NT2/D1 (cell line): ENCODE results near the gene SCAANT1.

Experiments
- SUZ12 ChIP-seq: IDR thresholded peaks from 2 replicates; pipeline ENCODE4 v1.6.1; 2011; ENCODE audit not compliant: insufficient read length, insufficient read depth; ENCODE audit errors: extremely low read depth
- YY1 ChIP-seq: IDR thresholded peaks from 2 replicates; pipeline ENCODE4 v1.6.1; 2011; ENCODE audit not compliant: insufficient read length, insufficient read depth
- ZNF274 ChIP-seq: IDR thresholded peaks from 2 replicates; pipeline ENCODE4 v1.6.1; 2011; ENCODE audit warnings: mild to moderate bottlenecking, low read depth, low read length

GRCh38 chr3:63878394-63879060 lies 33.7 kb downstream of the SCAANT1 start:
- no peak for TF ChIP-seq ZNF274
- TF ChIP-seq SUZ12, result no peak
- no peak for TF ChIP-seq YY1
